Measurements from ENCODE around the gene AMBP.

GRCh38 chr9:114080773-114081440 lies 2.8 kb upstream of the AMBP start:
- no peak for TF ChIP-seq CTCF (IDR thresholded peaks at IDR 0.05 in 8 of 11, conservative IDR thresholded peaks at IDR 0.05 in 3 of 11)
- TF ChIP-seq POLR2A (IDR thresholded peaks at IDR 0.05), result no peak
- no peak for TF ChIP-seq POLR2AphosphoS5 (IDR thresholded peaks at IDR 0.05)

All from spleen (tissue), 7 donors.